ENCODE results near the gene PROS1. TPM values are rescaled to one million over a fixed set of nuclear protein-coding genes. Genes with fewer than 3 reads are reported as not detected.

PROS1 gene
- total and polyA plus RNA-seq, 10 of the 15 experiments (the other 5 are each of a cell fraction or from before 2014, with no cell fraction given): 0.10 TPM; not detected in 9

- no peaks in the 10 kb centered on the region for H3K4me1 ChIP-seq (ENCODE audit: control insufficient read depth, insufficient read depth, low read length)
- H3K9ac ChIP-seq (ENCODE audit: control insufficient read depth, insufficient read depth, low read length): no peak overlapping the region
- H3K79me2 ChIP-seq (ENCODE audit: control insufficient read depth, insufficient read depth, low read length): no peaks in the 10 kb centered on the region
- DNase-seq (ENCODE audit: low read depth, low spot score) (no peak), FAIRE-seq (no peak), ATAC-seq (no peak)
- CTCF ChIA-PET: interaction anchor here (1.1 to 2.1 kb wide), 2 partner anchors 14 to 16 kb away, joined by 3 to 7 read pairs; no protein-coding TSS in a partner anchor
- no peak overlapping the region for H2AFZ ChIP-seq (ENCODE audit: control insufficient read depth, low read depth, low read length)
- POLR2A ChIA-PET: no interaction called here
- no peaks in the 10 kb centered on the region for H3K9me3 ChIP-seq (replicated peaks; ENCODE audit: control insufficient read depth, insufficient read depth, low read length)
- H4K20me1 ChIP-seq (ENCODE audit: control insufficient read depth, insufficient read depth): no peaks in the 10 kb centered on the region
- TF ChIP-seq KDM1A (IDR thresholded peaks at IDR 0.05; ENCODE audit: borderline replicate concordance) (no peak), RAD21 (IDR thresholded peaks at IDR 0.05; ENCODE audit: insufficient read depth, low read depth, low read length) (no peak), NR2F1 (conservative IDR thresholded peaks at IDR 0.05) (no peak), BRCA1 (IDR thresholded peaks at IDR 0.05; ENCODE audit: low read depth, low read length) (no peak), MLLT1 (IDR thresholded peaks at IDR 0.05) (no peak), KLF5 (IDR thresholded peaks at IDR 0.05; ENCODE audit: partially characterized antibody) (no peak)
- no peak overlapping the region for H3K27ac ChIP-seq (ENCODE audit: control insufficient read depth, insufficient read depth)
- no TSS peak for BruUV-seq (replicated peaks)
- H3K27me3 ChIP-seq (replicated peaks in 1 of 2; ENCODE audit: control insufficient read depth in 2 of 2, insufficient read depth in 2 of 2, low read length in 1 of 2): no peaks in the 10 kb centered on the region
- intact Hi-C loops (cut with micrococcal nuclease; ENCODE audit: unreplicated experiment): no loop called here
- RAD21 ChIA-PET (ENCODE audit: unreplicated experiment): interaction anchor here (1.6 kb wide), 1 partner anchor 73 kb away, joined by 4 read pairs; the partner anchor contains the start of gene DHFR2
- in situ Hi-C loops (cut with MboI): no loop called here
- no peak overlapping the region for H3K4me3 ChIP-seq
- no peaks in the 10 kb centered on the region for H3K36me3 ChIP-seq (ENCODE audit: control insufficient read depth in 2 of 2, insufficient read depth in 2 of 2, low read length in 1 of 2)
- no peak overlapping the region for H3K4me2 ChIP-seq (ENCODE audit: control insufficient read depth, insufficient read depth)
- WGBS (ENCODE audit: insufficient coverage, insufficient replicate concordance, low lambda C conversion rate, missing lambda C conversion rate): 97% methylated on average over 9 of the region's 9 CpGs
- SMC1A ChIA-PET (ENCODE audit: uncharacterized antibody, unreplicated experiment): interaction anchor here (0.8 to 1.4 kb wide), 4 partner anchors 9 to 40 kb away, joined by 3 to 5 read pairs (median 3); partner anchors contain the start of genes ARL13B and STX19
These were observed 15.1 kb upstream of the PROS1 start for GRCh38 chr3:93988764-93989163.

GRCh38 chr3:93988283-93988682 lies 14.6 kb upstream of the PROS1 start:
- DNase-seq (ENCODE audit: low read depth, low spot score) (no peak), ATAC-seq (no peak), FAIRE-seq (no peak)
- no peaks in the 10 kb centered on the region for H4K20me1 ChIP-seq (ENCODE audit: control insufficient read depth, insufficient read depth)
- no peak overlapping the region for H3K27ac ChIP-seq (ENCODE audit: control insufficient read depth, insufficient read depth)
- no peaks in the 10 kb centered on the region for H3K36me3 ChIP-seq (ENCODE audit: control insufficient read depth in 2 of 2, insufficient read depth in 2 of 2, low read length in 1 of 2)
- H3K4me3 ChIP-seq: no peak overlapping the region
- H3K79me2 ChIP-seq (ENCODE audit: control insufficient read depth, insufficient read depth, low read length): no peaks in the 10 kb centered on the region
- H3K4me1 ChIP-seq (ENCODE audit: control insufficient read depth, insufficient read depth, low read length): no peaks in the 10 kb centered on the region
- H3K9me3 ChIP-seq (replicated peaks; ENCODE audit: control insufficient read depth, insufficient read depth, low read length): no peaks in the 10 kb centered on the region
- BruUV-seq (replicated peaks): no TSS peak
- in situ Hi-C loops (cut with MboI) (no loop called here), intact Hi-C loops (cut with micrococcal nuclease; ENCODE audit: unreplicated experiment) (no loop called here)
- no peak overlapping the region for H3K4me2 ChIP-seq (ENCODE audit: control insufficient read depth, insufficient read depth)
- ChIA-PET SMC1A (ENCODE audit: uncharacterized antibody, unreplicated experiment) (interaction anchor here (0.6 to 1.3 kb wide), 3 partner anchors 9 to 36 kb away, joined by 3 read pairs; partner anchors contain the start of gene ARL13B), RAD21 (ENCODE audit: unreplicated experiment) (interaction anchor here (1.6 kb wide), 1 partner anchor 74 kb away, joined by 4 read pairs; the partner anchor contains the start of gene DHFR2), POLR2A (no interaction called here), CTCF (interaction anchor here (0.6 to 2.1 kb wide), 2 partner anchors 15 to 16 kb away, joined by 3 to 7 read pairs; no protein-coding TSS in a partner anchor)
- H3K9ac ChIP-seq (ENCODE audit: control insufficient read depth, insufficient read depth, low read length): no peak overlapping the region
- no peak overlapping the region for H2AFZ ChIP-seq (ENCODE audit: control insufficient read depth, low read depth, low read length)
- H3K27me3 ChIP-seq (replicated peaks in 1 of 2; ENCODE audit: control insufficient read depth in 2 of 2, insufficient read depth in 2 of 2, low read length in 1 of 2): no peaks in the 10 kb centered on the region
- TF ChIP-seq PKNOX1 (IDR thresholded peaks at IDR 0.05) (no peak), KDM1A (IDR thresholded peaks at IDR 0.05; ENCODE audit: borderline replicate concordance) (no peak), POU2F2 (IDR thresholded peaks at IDR 0.05; ENCODE audit: borderline replicate concordance, low read depth, low read length) (no peak), BRCA1 (IDR thresholded peaks at IDR 0.05; ENCODE audit: low read depth, low read length) (no peak), ELK1 (IDR thresholded peaks at IDR 0.05; ENCODE audit: low read depth, low read length) (no peak), EED (IDR thresholded peaks at IDR 0.05; ENCODE audit: low read depth) (no peak), BMI1 (IDR thresholded peaks at IDR 0.05; ENCODE audit: borderline replicate concordance) (no peak), CEBPB (IDR thresholded peaks at IDR 0.05; ENCODE audit: borderline replicate concordance in 1 of 2, low read depth in 2 of 2, low read length in 2 of 2) (no peak), CHD1 (IDR thresholded peaks at IDR 0.05; ENCODE audit: low read depth, low read length) (no peak), CHD4 (IDR thresholded peaks at IDR 0.05) (no peak), BCL11A (IDR thresholded peaks at IDR 0.05; ENCODE audit: low read depth, low read length) (no peak), SMAD5 (IDR thresholded peaks at IDR 0.05; ENCODE audit: low read depth) (no peak)

Data from GM12878 (cell line).